Hepatocyte (in vitro differentiated cells): Measurements from ENCODE around the gene CYSRT1. TPM values are rescaled to one million over a fixed set of nuclear protein-coding genes. Genes with fewer than 3 reads are reported as not detected.

ENCODE experiments used
- DNase-seq: peaks from one replicate; pipeline ENCODE4 v3.0.0-alpha.2; 2016; ENCODE audit warnings: low spot score
- H2AFZ ChIP-seq: fragments of 200-600 bp; sonication (generic); 2 replicates; pipeline ENCODE4 v1.6.0; 2016; ENCODE audit warnings: antibody characterized with exemption, mild to moderate bottlenecking
- H3K27ac ChIP-seq: fragments of 200-600 bp; sonication (generic); 2 replicates; pipeline ENCODE4 v1.5.1; 2016; ENCODE audit warnings: mild to moderate bottlenecking
- H3K27me3 ChIP-seq: fragments of 200-600 bp; sonication (generic); 2 replicates; pipeline ENCODE4 v1.6.1; 2016
- H3K36me3 ChIP-seq: fragments of 200-600 bp; sonication (generic); replicated peaks from 2 replicates; pipeline ENCODE4 v1.5.1; 2016; ENCODE audit warnings: low read depth; ENCODE audit not compliant: insufficient read depth
- H3K4me1 ChIP-seq: fragments of 200-600 bp; sonication (generic); 2 replicates; pipeline ENCODE4 v1.5.1; 2016; ENCODE audit warnings: mild to moderate bottlenecking, moderate library complexity; ENCODE audit not compliant: insufficient read depth
- H3K4me2 ChIP-seq: fragments of 200-600 bp; sonication (generic); 2 replicates; pipeline ENCODE4 v1.6.0; 2016
- H3K4me3 ChIP-seq: fragments of 200-600 bp; sonication (generic); 2 replicates; pipeline ENCODE4 v1.5.1; 2016; ENCODE audit warnings: mild to moderate bottlenecking
- H3K79me2 ChIP-seq: fragments of 200-600 bp; sonication (generic); 2 replicates; pipeline ENCODE4 v1.6.0; 2017; ENCODE audit warnings: mild to moderate bottlenecking
- H3K9me2 ChIP-seq: fragments of 200-600 bp; sonication (generic); replicated peaks from 2 replicates; pipeline ENCODE4 v1.6.0; 2017; ENCODE audit warnings: mild to moderate bottlenecking; ENCODE audit not compliant: insufficient read depth
- H3K9me3 ChIP-seq: fragments of 200-600 bp; sonication (generic); 2 replicates; pipeline ENCODE4 v1.5.1; 2016; ENCODE audit warnings: low read depth, mild to moderate bottlenecking
- H4K20me1 ChIP-seq: fragments of 200-600 bp; sonication (generic); 2 replicates; pipeline ENCODE4 v1.6.0; 2016; ENCODE audit warnings: mild to moderate bottlenecking; ENCODE audit not compliant: insufficient read depth, poor library complexity, severe bottlenecking
- CTCF ChIP-seq: fragments of 200-600 bp; sonication (generic); IDR thresholded peaks from 2 replicates; pipeline ENCODE4 v1.5.1; 2016; ENCODE audit warnings: antibody characterized with exemption, mild to moderate bottlenecking; ENCODE audit not compliant: poor library complexity
- EZH2 ChIP-seq: fragments of 200-600 bp; sonication (generic); IDR thresholded peaks from 2 replicates; pipeline ENCODE4 v1.6.1; 2016; ENCODE audit warnings: antibody characterized with exemption, mild to moderate bottlenecking, borderline replicate concordance
- EZH2phosphoT487 ChIP-seq: fragments of 200-600 bp; sonication (generic); IDR thresholded peaks from one replicate; pipeline ENCODE4 v1.6.1; 2018; ENCODE audit warnings: antibody characterized with exemption, mild to moderate bottlenecking, low read depth, moderate library complexity; ENCODE audit not compliant: unreplicated experiment, severe bottlenecking
- WGBS: methylation state at CpG from one replicate; pipeline ENCODE4 v1.1.6; 2016; ENCODE audit warnings: low lambda C conversion rate; ENCODE audit errors: missing lambda C conversion rate; 5-methylcytosine and 5-hydroxymethylcytosine counted together
- polyA plus RNA-seq: library from polyadenylated mRNA; unstranded; fragments of >200 nt; fragmentation: Nextera tagmentation; extraction: Ambion mirVana; gene quantifications from 2 replicates; pipeline ENCODE4 v1.2.1, GENCODE V29; 2016
- total RNA-seq: library from RNA; depleted of rRNA; stranded (reverse); fragments of >200 nt; gene quantifications from 2 replicates; pipeline ENCODE4 v1.2.3, GENCODE V29; 2014

Gene CYSRT1
- total and polyA plus RNA-seq, 2 experiments from 2014 or later = 1.4 to 2.1 TPM

GRCh38 chr9:137223078-137223970 lies 1.6 kb upstream of the CYSRT1 start:
- WGBS = 3% methylated on average over 36 of the region's 63 CpGs
- Histone ChIP-seq H3K27me3 (no peaks in the 10 kb centered on the region), H3K9me2 (no peaks in the 10 kb centered on the region), H4K20me1 (no peaks in the 10 kb centered on the region), H3K27ac (peak overlapping the region; percentile 91), H3K4me1 (peaks cover 41% of the 10 kb centered on the region), H3K4me2 (peak overlapping the region; percentile 95), H3K9me3 (no peaks in the 10 kb centered on the region), H3K4me3 (peak overlapping the region; percentile 76), H2AFZ (peak overlapping the region; percentile 78), H3K79me2 (no peaks in the 10 kb centered on the region), H3K36me3 (no peaks in the 10 kb centered on the region)
- TF ChIP-seq EZH2phosphoT487 = no peak
- DNase-seq = peak; percentile 98

- DNase-seq = no peak
These were observed 841 bp downstream of the CYSRT1 start for GRCh38 chr9:137225699-137226331.

GRCh38 chr9:137226338-137227053 lies 1.5 kb downstream of the CYSRT1 start:
- 77% methylated on average over 18 of the region's 18 CpGs for WGBS
- peak overlapping the region; percentile 65 for H3K4me2 ChIP-seq

More at GRCh38 chr9:137225699-137226331, 841 bp downstream of the CYSRT1 start:
- Histone ChIP-seq H3K36me3 (no peaks in the 10 kb centered on the region), H3K4me1 (peaks cover 51% of the 10 kb centered on the region), H3K4me2 (no peak overlapping the region), H3K79me2 (no peaks in the 10 kb centered on the region), H3K4me3 (no peak overlapping the region), H3K27ac (no peak overlapping the region), H3K9me2 (no peaks in the 10 kb centered on the region), H3K27me3 (no peaks in the 10 kb centered on the region), H2AFZ (no peak overlapping the region), H4K20me1 (no peaks in the 10 kb centered on the region), H3K9me3 (no peaks in the 10 kb centered on the region)
- 91% methylated on average over 21 of the region's 21 CpGs for WGBS
- TF ChIP-seq CTCF (no peak), EZH2phosphoT487 (no peak), EZH2 (no peak)

More at GRCh38 chr9:137226338-137227053, 1.5 kb downstream of the CYSRT1 start:
- H3K79me2 ChIP-seq = no peaks in the 10 kb centered on the region
- no peak for DNase-seq
- H3K36me3 ChIP-seq = no peaks in the 10 kb centered on the region
- no peak overlapping the region for H2AFZ ChIP-seq
- no peaks in the 10 kb centered on the region for H3K9me3 ChIP-seq
- no peak for TF ChIP-seq EZH2phosphoT487
- no peak for TF ChIP-seq CTCF
- TF ChIP-seq EZH2 = no peak
- no peaks in the 10 kb centered on the region for H3K9me2 ChIP-seq
- H4K20me1 ChIP-seq = no peaks in the 10 kb centered on the region
- H3K27me3 ChIP-seq = no peaks in the 10 kb centered on the region
- H3K4me1 ChIP-seq = peaks cover 56% of the 10 kb centered on the region
- H3K4me3 ChIP-seq = no peak overlapping the region
- H3K27ac ChIP-seq = peak overlapping the region; percentile 46
